DND-41 (cell line): ENCODE results near the gene RHCG.

Source experiments
- ATAC-seq: fragments of 200-7000 bp; cut with Tn5 transposase; 3 replicates; pipeline ENCODE4 v1.9.1; 2021; ENCODE audit warnings: low read depth; ENCODE audit not compliant: insufficient read depth
- DNase-seq: peaks from one replicate; pipeline ENCODE4 v3.0.0-alpha.2; 2020
- H2AFZ ChIP-seq: 2 replicates; pipeline ENCODE4 v1.6.0; 2012; ENCODE audit warnings: low read depth, low read length
- H3K27ac ChIP-seq: 2 replicates; pipeline ENCODE4 v1.5.1; 2012; ENCODE audit warnings: low read length, inconsistent platforms
- H3K27me3 ChIP-seq: fragments of 200-600 bp; sonication (generic); 2 replicates; pipeline ENCODE4 v1.6.0; 2012; ENCODE audit warnings: low read length, mild to moderate bottlenecking, inconsistent platforms; ENCODE audit not compliant: insufficient read depth, poor library complexity
- H3K36me3 ChIP-seq: 2 replicates; pipeline ENCODE4 v1.5.1; 2012; ENCODE audit warnings: low read length, inconsistent platforms; ENCODE audit not compliant: insufficient read depth
- H3K4me1 ChIP-seq: 2 replicates; pipeline ENCODE4 v1.5.1; 2012; ENCODE audit warnings: mild to moderate bottlenecking, low read length; ENCODE audit not compliant: insufficient read depth
- H3K4me2 ChIP-seq: 2 replicates; pipeline ENCODE4 v1.6.0; 2012; ENCODE audit warnings: mild to moderate bottlenecking, moderate library complexity, low read length, inconsistent platforms; ENCODE audit not compliant: insufficient read depth
- H3K4me3 ChIP-seq, 2 experiments: fragments of 200-600 bp in 1 of 2; shearing (Covaris generic) in 1 of 2; 2 replicates each; pipeline ENCODE4 v1.5.1; 2012 to 2016; ENCODE audit warnings: inconsistent platforms in 2 of 2, low read length in 2 of 2, mild to moderate bottlenecking in 2 of 2, low read depth in 1 of 2, moderate library complexity in 1 of 2
- H3K79me2 ChIP-seq: 2 replicates; pipeline ENCODE4 v1.6.0; 2012; ENCODE audit warnings: low read length, inconsistent platforms; ENCODE audit not compliant: insufficient read depth
- H3K9ac ChIP-seq: 2 replicates; pipeline ENCODE4 v1.6.0; 2012; ENCODE audit warnings: low read depth, mild to moderate bottlenecking, inconsistent platforms, low read length, moderate library complexity
- H3K9me3 ChIP-seq: 2 replicates; pipeline ENCODE4 v1.5.1; 2012; ENCODE audit warnings: low read length, moderate library complexity, mild to moderate bottlenecking, inconsistent platforms; ENCODE audit not compliant: insufficient read depth, severe bottlenecking
- H4K20me1 ChIP-seq: 2 replicates; pipeline ENCODE4 v1.6.0; 2012; ENCODE audit warnings: low read length; ENCODE audit not compliant: insufficient read depth
- EZH2 ChIP-seq: IDR thresholded peaks from 3 replicates; pipeline ENCODE4 v1.6.1; 2012; ENCODE audit warnings: borderline replicate concordance, low read depth, mild to moderate bottlenecking, moderate library complexity, low read length, inconsistent platforms; ENCODE audit not compliant: severe bottlenecking
- TF ChIP-seq, protein P1 (sequence below): IDR thresholded peaks from 2 replicates; pipeline ENCODE4 v1.5.1; 2012; ENCODE audit warnings: borderline replicate concordance, low read length, moderate library complexity, mild to moderate bottlenecking; ENCODE audit not compliant: poor library complexity, severe bottlenecking; ENCODE audit errors: extremely low read depth

Gene RHCG

DNA sequence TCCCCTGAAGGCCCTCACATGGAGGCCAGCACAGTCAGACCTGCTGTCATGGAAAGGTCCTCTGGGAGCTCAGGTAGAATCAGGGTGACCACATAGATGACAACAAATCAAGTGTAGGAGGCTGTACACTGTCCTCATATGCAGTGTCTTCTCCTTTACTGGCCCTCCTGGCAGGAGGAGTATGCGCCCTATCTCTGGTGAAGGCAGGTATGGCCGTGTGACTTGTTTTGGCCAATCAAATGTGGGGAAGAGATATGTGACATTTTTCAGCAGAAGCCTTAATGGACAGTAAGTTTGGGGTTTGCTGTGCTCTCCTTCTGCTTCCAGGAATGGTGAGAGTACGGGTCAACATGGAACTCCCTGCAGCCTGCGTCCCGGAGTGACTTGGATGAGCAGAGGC, 69.9 kb downstream of the RHCG start:
- H3K4me2 ChIP-seq, result no peak overlapping the region
- H3K79me2 ChIP-seq, result no peaks in the 10 kb centered on the region
- H3K9me3 ChIP-seq, result no peaks in the 10 kb centered on the region
- no peak overlapping the region for H3K27ac ChIP-seq
- H3K9ac ChIP-seq, result no peak overlapping the region
- H3K4me3 ChIP-seq, result no peak overlapping the region
- H2AFZ ChIP-seq, result no peak overlapping the region
- peaks cover 7% of the 10 kb centered on the region for H3K4me1 ChIP-seq
- no peaks in the 10 kb centered on the region; the same call in 1 of the 2 replicates for H4K20me1 ChIP-seq
- ATAC-seq (no peak), DNase-seq (no peak)
- H3K36me3 ChIP-seq, result no peaks in the 10 kb centered on the region
- H3K27me3 ChIP-seq, result peaks cover 8% of the 10 kb centered on the region
- TF ChIP-seq, protein P1, sequence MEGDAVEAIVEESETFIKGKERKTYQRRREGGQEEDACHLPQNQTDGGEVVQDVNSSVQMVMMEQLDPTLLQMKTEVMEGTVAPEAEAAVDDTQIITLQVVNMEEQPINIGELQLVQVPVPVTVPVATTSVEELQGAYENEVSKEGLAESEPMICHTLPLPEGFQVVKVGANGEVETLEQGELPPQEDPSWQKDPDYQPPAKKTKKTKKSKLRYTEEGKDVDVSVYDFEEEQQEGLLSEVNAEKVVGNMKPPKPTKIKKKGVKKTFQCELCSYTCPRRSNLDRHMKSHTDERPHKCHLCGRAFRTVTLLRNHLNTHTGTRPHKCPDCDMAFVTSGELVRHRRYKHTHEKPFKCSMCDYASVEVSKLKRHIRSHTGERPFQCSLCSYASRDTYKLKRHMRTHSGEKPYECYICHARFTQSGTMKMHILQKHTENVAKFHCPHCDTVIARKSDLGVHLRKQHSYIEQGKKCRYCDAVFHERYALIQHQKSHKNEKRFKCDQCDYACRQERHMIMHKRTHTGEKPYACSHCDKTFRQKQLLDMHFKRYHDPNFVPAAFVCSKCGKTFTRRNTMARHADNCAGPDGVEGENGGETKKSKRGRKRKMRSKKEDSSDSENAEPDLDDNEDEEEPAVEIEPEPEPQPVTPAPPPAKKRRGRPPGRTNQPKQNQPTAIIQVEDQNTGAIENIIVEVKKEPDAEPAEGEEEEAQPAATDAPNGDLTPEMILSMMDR, result no peak
- TF ChIP-seq EZH2, result no peak

DNA sequence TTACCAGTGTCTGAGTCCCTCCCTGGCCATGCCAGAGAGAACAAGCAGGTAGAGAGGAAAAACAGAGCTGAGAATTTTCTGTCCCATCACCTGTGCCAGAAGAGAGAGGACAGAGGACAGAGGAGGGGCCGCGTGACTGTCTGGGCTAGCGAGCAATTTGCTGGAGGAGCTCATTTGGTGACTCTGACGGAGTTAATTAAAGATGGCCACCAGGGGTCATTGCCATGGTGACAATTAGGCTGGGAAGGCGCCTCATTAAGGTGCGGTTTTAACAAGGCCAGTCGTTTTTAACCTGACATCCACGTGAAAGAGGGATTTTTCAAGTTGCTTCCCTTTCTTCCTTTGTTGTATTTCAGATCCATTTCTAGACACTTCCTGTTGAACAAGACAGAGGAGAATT, 72.4 kb downstream of the RHCG start:
- H3K27me3 ChIP-seq, result no peaks in the 10 kb centered on the region

More for the DNA sequence above, 72.4 kb downstream of the RHCG start:
- Histone ChIP-seq H3K9me3 (no peaks in the 10 kb centered on the region), H3K4me3 (no peak overlapping the region), H3K9ac (no peak overlapping the region), H3K79me2 (no peaks in the 10 kb centered on the region), H2AFZ (no peak overlapping the region), H3K36me3 (no peaks in the 10 kb centered on the region), H3K4me1 (no peaks in the 10 kb centered on the region), H4K20me1 (no peaks in the 10 kb centered on the region), H3K27ac (no peak overlapping the region), H3K4me2 (no peak overlapping the region)
- ATAC-seq (no peak), DNase-seq (no peak)
- TF ChIP-seq, protein P1, result no peak
- TF ChIP-seq EZH2, result no peak
